ENCODE measurements around the gene FAM47E.

The FAM47E gene

GRCh38 chr4:76251441-76252270, at the start of gene FAM47E:
TSS of gene FAM47E (plus strand) at chr4:76251721. CDS start at chr4:76251747, 26 bp downstream.
- peak within 1 kb of the TSS; percentile 29; the same call in 1 of the 2 replicates for H3K27ac ChIP-seq
- TF ChIP-seq ZFX (IDR thresholded peaks at IDR 0.05) (no peak), CTCF (conservative IDR thresholded peaks at IDR 0.05) (peak; percentile 63)

- TF ChIP-seq CTCF (conservative IDR thresholded peaks at IDR 0.05) (no peak), ZFX (IDR thresholded peaks at IDR 0.05) (no peak)
- H3K27ac ChIP-seq, result peak overlapping the region; percentile 32; the same call in 1 of the 2 replicates
Measured at GRCh38 chr4:76203541-76203940, 48.0 kb upstream of the FAM47E start.

- H3K27ac ChIP-seq, result no peak overlapping the region
- TF ChIP-seq CTCF (conservative IDR thresholded peaks at IDR 0.05) (no peak), ZFX (IDR thresholded peaks at IDR 0.05) (no peak)
Measured at GRCh38 chr4:76204936-76205335, 46.6 kb upstream of the FAM47E start.

- H3K27ac ChIP-seq, result peak overlapping the region; percentile 10; the same call in 1 of the 2 replicates
- no peak for TF ChIP-seq CTCF (conservative IDR thresholded peaks at IDR 0.05)
- no peak for TF ChIP-seq ZFX (IDR thresholded peaks at IDR 0.05)
Measured at GRCh38 chr4:76205476-76205875, 46.0 kb upstream of the FAM47E start.

GRCh38 chr4:76206222-76206942, 45.1 kb upstream of the FAM47E start:
- no peak for TF ChIP-seq CTCF (conservative IDR thresholded peaks at IDR 0.05)
- TF ChIP-seq ZFX (IDR thresholded peaks at IDR 0.05), result no peak
- peak overlapping the region; percentile 10; the same call in 1 of the 2 replicates for H3K27ac ChIP-seq

GRCh38 chr4:76207549-76207948, 44.0 kb upstream of the FAM47E start:
- TF ChIP-seq ZFX (IDR thresholded peaks at IDR 0.05) (no peak), CTCF (conservative IDR thresholded peaks at IDR 0.05) (no peak)
- no peak overlapping the region for H3K27ac ChIP-seq

All from C4-2B (cell line).